Measurements from ENCODE around the gene MMS19.
"Not testable (repeated sequence)": the region's sequence is repeated elsewhere in the genome, so short reads cannot be mapped to it uniquely, and the experiment has no call there.

Gene MMS19

DNA sequence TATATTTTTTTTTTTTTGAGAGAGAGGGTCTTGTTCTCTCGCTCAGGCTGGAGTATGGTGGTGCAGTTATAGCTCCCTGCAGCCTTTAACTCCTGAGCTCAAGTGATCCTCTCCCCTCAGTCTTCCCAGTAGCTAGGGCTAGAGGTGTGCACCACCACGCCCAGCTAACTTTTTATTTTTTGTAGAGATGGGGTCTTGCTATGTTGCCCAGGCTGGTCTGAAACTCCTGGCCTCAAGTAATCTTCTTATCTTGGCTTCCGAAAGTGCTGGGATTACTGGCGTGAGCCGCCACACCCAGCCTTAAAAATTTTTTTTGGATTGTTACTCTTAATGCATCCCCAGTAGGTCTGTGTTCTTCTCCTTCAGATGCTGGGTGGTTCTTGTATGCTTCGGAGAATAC, 4.7 kb upstream of the MMS19 start:
- no peak for DNase-seq

DNA sequence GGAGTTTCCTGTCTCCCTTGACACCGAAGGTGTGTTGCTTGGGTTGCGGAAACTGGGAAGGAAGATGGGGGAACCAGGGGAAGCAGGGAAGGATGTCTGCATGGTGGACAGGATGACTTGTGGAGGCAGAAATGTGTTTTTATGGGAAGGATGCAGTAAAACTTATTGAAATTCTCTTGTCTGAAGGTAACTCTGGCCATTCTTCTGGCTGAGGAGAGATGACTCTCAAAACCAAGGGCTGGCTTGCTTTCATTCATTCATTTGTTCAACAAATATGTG, 2.0 kb upstream of the MMS19 start:
- no peak for DNase-seq

DNA sequence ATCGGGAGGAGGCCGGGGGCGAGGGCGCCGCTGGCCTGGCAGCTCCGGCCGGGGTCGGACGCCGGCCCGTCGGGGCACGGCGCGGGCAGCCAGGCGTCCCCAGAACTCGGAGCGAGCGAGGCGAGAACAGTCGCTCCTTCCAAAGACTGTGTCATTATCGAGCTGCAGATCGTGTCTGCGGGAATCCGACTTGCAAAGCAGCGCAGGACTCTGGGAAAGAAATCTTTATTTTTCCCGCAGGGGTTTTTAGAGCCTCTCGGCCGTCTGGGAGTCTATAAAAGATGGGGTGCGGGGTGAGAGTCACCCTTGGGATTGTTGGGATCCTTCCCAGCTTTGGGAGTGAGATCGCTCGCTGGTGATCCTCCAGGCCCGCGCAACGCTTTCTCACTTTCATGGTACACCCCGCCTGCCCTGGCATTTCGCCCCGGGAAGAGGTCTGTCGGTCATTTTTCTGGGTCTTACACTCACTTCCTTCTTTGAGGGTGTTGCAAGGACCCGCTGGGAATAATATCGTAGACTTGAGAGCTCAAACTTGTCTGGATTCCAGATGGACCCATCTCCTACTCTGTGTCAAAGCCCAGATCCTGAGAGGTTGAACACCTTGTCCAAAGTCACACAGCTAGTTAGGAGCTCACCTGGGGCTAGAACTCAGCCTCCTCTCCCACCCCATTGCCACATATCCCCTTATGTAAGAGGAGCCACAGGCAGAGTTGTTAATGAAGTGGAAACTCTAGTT, 1.5 kb upstream of the MMS19 start:
- peak; percentile 47 for DNase-seq

DNA sequence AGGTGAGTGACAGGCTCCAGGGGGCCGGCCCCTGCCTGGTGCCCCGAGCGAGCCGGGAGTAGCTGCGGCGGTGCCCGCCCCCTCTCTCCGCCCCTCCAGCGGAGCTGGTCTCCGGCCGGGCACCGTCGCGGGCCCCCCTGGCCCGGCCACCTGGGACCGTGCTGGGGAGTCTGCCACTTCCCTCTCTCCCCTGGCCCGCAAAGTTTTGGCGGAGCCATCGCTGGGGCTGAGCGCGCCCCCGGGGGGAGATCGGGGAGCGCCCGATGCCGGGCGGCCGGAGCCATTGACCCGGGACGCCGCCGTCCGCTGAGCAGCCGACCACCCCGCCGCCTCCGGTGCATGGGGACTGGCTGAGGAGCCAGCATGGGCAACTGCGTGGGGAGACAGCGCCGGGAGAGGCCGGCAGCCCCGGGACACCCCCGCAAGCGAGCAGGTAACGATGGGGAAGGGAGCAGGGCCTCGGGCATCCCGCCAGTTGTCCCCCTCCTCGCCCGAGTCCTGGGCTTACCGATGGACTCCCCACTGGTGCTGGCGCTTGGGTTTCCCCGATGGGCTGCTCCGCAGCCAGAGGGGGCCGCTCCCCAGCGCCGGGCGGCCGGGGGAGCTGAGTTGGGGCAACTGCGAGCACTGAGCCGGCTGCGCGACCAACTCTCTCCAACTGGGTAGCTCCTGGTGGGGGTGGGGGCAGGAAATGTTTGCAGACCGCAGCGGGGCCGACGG, 779 bp upstream of the MMS19 start, which contains the start of gene UBTD1:
Gene UBTD1 (plus strand): TSS at position 84 of the 720 bp plus-strand sequence. CDS start 280 bp downstream, at position 364.
- DNase-seq, result peak; percentile 51

DNA sequence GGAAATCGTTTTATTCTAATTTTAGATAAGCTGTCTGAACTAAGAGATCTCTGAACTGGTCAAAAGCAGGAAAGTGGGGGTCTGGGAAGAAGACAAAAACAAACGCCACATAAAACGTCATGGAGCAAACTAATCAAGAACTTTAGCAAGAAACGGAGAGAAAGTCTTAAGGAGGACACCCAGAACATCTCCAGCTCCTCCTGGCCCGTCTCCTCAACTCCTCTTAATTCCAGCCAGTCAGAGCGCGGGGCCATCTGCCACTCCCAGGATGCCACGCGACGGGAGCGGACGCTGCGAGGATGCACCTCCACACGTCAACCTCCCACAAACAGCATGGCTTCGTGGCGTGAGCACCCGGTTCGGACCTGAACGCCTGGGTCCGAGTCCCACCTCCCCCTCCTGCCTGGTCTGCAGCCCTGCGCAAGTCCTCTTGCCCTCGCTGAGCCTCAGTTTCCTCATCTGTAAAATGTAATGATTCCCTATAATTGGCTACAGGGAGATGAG, 598 bp downstream of the MMS19 start:
- peak; percentile 81 for DNase-seq

DNA sequence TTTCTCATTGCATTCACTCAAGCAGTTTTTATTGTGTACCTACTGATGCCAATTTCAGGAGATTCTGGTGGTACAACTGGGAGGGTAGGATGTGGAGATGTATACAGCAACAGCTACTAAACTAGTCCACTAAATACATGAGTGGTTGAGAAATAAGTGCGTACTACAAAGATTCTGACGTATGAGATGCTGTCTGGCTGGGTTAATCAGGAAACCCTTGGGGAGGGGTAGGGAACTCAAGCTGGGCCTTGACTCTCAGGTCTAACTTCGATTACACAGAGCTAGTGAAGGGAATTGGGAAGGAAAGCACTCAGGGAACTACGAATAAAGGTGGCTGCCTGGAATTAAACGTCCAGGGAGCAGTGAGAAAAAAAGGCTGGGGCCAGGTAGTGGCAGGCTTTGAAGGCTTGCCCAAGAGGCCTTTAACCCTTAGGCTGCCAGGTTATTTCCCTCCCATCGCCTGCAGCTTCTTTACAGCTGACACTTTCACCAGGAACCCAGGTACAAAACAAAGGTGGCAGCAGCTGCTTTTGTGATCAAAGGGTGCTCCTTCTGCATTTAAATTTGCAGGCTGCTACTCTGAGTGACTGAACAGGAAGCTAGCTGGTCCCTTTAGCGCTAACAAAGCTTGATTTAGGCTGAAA, 3.2 kb downstream of the MMS19 start:
- DNase-seq, result no peak

DNA sequence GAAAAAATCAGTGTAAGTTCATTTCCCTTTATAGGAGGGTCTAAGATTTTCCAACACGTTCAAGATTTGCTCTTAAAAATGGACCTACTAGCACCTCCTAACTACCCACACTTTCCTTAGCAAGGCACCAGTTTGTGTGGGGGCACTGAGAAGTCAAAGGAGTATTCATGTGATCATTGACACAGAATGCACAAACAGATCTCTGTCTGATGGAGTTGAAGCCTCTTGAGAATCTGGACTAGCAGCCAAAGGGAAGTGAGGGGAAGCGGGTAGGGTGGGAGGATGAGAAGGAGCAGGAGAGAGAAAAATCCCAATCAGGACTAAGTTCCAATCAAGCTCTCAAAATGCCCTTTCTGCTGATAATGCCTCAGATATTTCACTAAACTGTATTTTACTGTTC, 4.1 kb downstream of the MMS19 start:
- no peak for DNase-seq

DNA sequence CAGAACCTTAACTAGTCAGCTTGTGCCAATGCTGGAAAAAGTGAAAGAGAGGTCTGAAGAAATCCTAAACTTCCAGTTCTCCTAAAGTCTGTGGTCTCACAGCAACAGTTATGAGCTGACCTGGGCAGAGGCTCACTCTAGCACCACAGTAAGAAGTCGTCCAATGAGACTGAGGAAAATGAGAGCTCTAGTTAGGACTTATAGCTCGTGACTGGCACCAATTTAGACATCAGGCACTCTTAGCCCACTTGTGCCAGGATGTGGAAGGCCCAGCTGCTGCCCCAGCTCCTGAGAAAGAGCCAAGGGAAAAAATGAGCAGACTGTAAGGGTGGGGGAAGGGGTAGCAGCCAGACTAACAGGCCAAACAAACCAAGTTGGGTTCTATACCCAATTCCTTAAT, 7.6 kb downstream of the MMS19 start:
- DNase-seq, result no peak

DNA sequence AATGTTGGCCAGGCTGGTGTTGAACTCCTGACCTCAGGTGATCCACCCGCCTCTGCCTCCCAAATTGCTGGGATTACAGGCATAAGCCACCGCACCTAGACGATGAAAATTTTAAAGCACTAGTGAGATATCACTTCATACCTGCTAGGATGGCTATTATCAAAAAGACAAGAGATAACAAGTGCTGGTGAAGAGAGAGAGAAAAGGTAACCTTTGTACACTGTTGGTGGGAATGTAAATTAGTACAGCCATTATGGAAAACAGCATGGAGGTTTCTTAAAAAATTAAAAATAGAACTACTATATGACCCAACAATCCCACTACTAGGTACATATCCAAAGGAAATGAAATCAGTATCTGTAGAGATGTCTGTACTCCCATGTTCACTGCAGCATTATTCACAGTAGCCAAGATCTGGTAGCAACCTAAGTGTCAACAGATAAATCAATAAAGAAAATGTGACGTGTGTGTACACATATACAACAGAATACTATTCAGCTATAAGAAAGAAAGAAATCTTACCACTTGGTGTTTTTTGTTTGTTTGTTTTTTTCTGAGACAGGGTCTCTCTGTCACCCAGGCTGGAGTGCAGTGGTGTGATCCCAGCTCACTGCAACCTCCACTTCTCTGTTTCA, 12.5 kb downstream of the MMS19 start:
- no peak for DNase-seq

DNA sequence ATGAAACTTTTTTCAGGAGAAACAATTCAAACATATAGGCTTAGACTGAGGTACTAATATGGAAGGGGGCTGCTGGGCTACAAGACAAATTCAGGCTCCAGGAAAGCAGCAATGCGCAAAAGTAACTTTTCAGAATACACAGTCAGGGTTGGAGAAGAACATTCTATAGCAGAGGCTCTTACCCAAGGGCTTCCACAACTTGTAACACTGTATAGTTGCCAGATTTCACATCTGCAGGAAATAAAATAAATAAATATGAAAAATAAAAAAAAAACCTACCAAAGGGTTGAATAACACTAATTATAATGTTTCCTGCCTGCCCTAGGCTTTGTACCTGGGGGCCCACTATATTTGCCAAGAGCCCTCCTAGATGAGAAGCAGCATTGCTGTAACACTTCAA, 14.3 kb downstream of the MMS19 start:
- DNase-seq, result no peak

DNA sequence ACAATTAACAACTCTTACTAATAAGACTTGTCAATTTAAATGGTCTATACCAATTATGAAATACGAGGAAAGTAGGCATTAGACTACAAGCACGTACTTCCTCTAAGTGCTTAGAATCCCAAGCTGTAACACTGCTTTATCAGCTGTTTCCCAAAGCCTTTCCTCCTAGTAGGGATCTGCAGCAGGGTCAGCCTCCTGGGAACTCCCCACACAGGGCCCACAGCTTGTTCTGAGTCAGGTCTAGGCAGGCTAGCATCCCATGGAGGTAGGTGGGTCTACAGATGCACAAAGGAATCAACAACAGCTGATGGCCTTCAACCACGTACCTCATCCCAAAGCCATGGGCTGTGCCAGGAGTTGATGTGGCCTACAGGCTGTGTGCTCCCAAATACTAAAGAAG, 14.7 kb downstream of the MMS19 start:
- no peak for DNase-seq

DNA sequence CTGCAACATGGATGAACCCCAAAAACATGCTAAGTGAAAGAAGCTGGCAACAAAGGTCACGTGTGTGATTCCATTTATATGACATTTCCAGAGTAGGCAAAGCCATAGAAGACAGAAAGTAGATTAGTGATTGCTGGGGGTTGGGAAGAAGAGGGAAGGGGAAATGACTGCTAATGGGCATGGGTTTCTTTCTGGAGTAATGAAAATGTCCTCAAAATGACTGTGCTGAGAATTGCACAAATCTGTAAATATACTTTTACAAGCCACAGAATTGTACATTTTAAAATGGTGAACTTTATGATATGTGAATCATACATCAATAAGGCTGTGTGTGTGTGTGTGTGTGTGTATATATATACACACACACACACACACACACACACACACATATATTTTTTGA, 15.8 kb downstream of the MMS19 start:
- no peak for DNase-seq

DNA sequence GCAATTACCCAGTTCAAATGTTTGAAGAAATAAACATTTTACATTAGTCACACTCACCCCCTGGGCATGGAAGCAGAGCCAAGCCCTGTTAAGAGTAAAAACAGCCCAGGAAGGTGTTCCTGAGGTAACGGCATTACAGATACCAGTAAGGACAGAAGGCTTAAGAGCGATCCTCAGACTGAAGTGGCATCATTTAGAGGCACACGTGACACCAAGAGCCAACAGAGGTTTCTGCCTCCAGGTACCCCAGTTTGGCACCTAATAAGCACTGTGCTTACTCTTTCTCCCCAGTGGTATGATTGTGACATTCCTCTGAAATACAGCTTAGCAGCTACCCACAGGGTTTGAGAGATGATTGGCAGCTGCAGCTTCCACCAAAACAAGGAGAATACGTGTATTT, 17.2 kb downstream of the MMS19 start:
- no peak for DNase-seq

DNA sequence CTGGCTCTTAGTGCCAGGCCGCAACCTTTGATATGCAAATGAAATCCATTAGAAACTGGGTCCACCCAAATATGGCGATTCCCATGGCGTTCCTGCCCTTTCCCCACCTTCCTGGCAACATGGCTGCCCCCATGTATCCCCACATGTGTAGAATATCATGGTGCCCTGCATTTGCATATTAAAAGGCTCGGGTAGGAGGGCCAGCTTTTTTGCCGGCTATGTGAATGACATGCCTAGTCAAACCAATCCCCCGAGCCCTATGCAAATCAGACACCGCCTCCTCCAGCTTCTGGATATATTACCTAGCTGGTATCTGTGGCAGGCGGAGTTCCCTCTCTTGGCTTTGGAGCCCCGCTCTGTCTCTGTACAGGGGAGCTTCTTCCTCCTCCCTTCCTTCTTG, 18.3 kb downstream of the MMS19 start:
- DNase-seq, result no peak

DNA sequence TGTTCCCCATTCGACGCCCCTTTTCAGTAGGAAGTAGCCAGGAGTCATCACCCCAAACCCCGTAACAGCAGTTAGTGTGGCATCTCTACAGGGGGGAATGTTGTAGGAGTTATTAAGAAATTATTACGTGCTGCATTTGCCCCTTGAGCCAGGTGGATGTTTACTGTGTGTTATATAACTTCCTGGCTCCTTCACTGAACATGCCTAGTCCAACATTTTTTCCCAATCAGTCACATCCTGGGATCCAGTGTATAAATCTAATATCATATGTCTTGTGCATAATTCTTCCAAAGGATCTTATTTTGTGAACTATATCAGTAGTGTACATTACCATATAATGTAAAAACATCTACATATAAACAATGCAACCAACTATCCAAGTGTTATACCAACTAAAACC, 18.8 kb downstream of the MMS19 start:
- DNase-seq, result not testable (repeated sequence)

DNA sequence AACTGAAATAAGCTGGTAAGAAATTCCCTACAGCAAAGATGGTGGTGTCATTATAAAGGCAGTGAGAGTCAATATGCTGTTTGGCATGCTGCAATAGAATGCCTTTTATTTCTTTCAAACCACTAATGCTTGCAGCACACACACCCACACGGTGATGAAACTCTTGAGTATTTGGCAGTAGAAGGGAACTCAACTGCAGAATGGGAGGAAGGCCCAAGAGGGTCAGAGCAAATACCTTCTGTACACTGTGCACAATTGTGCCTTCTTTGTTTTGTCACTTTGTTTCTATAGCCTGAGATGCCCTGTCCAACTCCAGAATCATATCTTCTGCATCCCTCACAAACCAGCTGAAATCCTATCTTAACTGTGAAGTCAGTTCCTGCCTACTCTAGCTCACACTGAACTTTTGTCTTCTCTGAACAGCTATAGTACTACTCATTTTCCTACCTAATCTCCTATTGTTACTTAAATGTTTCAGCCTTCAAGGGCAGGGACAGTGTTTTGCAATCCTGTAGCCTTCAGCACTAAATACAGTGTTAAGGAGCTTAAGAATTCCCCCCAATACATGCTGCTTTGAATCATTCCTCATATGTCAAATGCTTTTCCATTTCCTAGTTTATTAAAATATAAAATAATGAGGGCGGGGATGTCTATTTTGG, 22.2 kb downstream of the MMS19 start:
- no peak for DNase-seq

DNA sequence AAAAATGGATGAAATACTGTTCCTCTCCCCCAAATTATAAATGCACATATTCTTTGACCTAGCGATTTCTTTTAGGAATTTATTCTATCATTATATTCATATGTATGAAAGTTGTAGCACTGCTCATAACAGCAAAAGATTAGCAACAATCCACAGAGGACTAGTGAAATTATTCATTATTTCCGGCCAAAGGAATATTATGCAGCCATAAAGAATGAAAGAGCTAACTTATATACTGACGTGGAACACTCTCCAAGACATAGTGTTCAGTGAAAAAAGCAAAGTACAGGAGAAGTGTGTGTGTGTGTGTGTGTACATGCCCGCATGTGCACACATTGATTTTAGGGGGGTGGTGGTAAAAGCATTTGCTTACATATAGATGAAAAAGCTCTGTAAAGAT, 23.3 kb downstream of the MMS19 start:
- no peak for DNase-seq

DNA sequence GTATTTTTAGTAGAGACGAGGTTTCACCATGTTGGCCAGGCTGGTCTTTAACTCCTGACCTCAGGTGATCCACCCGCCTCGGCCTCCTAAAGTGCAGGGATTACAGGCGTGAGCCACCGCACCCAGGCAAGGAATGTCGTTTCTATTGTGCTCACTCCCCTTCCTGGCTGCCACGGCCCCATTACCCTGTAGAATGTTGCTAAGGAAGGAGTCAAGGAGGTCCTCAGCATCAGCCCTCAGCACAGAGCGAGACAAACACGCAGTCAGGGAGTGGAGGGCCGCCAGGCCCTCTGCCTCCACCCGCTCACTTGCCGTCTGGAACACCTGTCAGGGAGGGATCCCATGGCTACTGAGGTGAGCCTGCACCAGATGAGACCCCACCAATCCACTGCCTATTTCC, 29.4 kb downstream of the MMS19 start:
- not testable (repeated sequence) for DNase-seq

DNA sequence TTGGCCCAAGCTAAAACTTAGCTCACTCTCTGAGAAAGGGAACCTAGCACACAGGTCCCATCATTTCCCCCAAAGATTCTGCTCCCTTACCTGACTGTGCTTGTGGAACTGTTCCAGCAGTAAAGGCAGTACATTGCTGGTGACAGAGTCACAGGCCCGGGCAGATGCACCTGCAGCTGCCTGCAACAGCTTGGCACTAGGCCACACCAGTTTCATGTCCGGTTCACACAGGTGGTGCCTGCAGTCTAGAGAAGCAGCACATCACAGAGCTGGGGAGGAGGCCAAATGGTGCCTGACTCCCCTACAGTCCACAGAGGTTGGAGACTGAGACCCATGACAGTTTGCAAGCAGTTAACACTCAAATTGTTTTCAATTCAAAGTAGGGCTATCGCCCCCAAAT, 30.1 kb downstream of the MMS19 start:
- no peak for DNase-seq

DNA sequence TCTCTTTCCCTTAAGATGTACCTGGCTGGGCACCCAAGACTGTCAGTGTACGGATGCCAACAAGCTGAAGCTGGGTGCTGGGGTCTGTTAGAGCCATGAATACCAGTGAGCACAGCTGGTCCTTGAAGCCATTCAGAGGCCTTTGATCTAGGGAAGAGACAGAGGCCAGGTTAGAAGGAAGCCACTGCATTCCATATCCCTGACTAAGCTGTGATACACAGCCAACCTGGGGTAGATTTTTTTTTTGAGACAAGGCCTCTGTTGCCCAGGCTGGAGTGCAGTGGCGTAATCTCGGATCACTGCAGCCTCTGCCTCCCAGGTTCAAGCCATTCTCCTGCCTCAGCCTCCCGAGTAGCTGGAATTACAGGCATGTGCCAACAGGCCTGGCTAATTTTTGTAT, 31.5 kb downstream of the MMS19 start:
- DNase-seq, result no peak

DNA sequence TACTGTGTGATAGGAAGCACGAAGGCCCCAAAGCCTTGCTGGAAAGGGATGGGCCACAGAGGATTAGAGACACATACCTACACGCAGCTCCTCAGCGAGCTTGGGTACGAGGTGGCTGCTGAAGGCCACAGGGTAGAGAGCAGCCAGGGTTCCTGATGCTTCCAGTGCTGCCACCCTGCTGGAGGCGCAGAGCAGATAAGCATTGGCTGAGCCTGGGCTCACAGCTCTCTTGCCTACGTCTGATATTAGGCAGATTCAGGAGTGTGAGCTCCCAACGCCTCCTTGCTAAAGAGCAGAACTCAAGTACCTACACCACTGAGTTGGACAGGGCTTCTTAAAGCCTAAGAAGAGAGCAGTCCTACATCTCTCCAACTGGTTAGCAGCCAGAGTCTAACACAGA, 32.2 kb downstream of the MMS19 start:
- no peak for DNase-seq

DNA sequence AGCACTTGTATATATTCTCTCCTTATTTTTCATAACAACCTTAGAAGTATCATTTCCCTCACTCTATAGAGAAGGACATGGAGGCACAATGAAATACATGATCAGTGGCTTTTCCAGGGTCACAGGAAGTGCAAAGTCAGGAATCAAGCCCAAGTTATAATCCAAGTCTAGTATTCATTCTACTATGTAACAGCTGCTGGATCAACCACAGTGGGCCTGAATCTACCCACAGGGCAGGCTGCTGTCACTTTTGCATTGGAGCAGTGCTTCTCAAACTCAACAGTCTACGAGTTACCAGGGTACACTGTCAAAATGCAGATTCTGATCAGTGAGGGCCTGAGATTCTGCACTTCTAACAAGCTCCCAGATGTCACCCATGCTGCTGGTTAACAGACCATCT, 34.0 kb downstream of the MMS19 start:
- no peak for DNase-seq

Data from fibroblast of skin of scalp (primary cell).